ENCODE results near the gene PRND.

- TF ChIP-seq POLR2A (IDR thresholded peaks at IDR 0.05) = no peak
- TF ChIP-seq, protein P1, sequence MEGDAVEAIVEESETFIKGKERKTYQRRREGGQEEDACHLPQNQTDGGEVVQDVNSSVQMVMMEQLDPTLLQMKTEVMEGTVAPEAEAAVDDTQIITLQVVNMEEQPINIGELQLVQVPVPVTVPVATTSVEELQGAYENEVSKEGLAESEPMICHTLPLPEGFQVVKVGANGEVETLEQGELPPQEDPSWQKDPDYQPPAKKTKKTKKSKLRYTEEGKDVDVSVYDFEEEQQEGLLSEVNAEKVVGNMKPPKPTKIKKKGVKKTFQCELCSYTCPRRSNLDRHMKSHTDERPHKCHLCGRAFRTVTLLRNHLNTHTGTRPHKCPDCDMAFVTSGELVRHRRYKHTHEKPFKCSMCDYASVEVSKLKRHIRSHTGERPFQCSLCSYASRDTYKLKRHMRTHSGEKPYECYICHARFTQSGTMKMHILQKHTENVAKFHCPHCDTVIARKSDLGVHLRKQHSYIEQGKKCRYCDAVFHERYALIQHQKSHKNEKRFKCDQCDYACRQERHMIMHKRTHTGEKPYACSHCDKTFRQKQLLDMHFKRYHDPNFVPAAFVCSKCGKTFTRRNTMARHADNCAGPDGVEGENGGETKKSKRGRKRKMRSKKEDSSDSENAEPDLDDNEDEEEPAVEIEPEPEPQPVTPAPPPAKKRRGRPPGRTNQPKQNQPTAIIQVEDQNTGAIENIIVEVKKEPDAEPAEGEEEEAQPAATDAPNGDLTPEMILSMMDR (IDR thresholded peaks at IDR 0.05) = peak; percentile 36 to 41 (median 40)
Measured at GRCh38 chr20:4740774-4741431, 19.2 kb downstream of the PRND start.
